ENCODE measurements around the gene ST3GAL2.

GRCh38 chr16:70481929-70482536, 43.1 kb upstream of the ST3GAL2 start:
- no peak for TF ChIP-seq CTCF (IDR thresholded peaks at IDR 0.05; ENCODE audit: low read depth, low read length)
- TF ChIP-seq EZH2phosphoT487 (IDR thresholded peaks at IDR 0.05; ENCODE audit: low read depth) = no peak
